AG08396 (cell line): ENCODE data around the gene CRYGA.
"Not testable (repeated sequence)": the region's sequence is repeated elsewhere in the genome, so short reads cannot be mapped to it uniquely, and the experiment has no call there.

ENCODE experiments used
- DNase-seq: peaks from one replicate; pipeline ENCODE4 v3.0.0; 2012; ENCODE audit warnings: low spot score, mixed read lengths

The CRYGA gene

GRCh38 chr2:208164951-208165755 lies 1.8 kb upstream of the CRYGA start:
- no peak for DNase-seq

- DNase-seq, result no peak
These were observed 7.0 kb downstream of the CRYGA start for GRCh38 chr2:208156439-208156838.

GRCh38 chr2:208153156-208153555 lies 10.2 kb downstream of the CRYGA start:
- DNase-seq, result no peak

GRCh38 chr2:208150956-208151355 lies 12.4 kb downstream of the CRYGA start:
- DNase-seq, result no peak

- no peak for DNase-seq
These were observed 13.3 kb downstream of the CRYGA start for GRCh38 chr2:208150094-208150493.

- no peak for DNase-seq
These were observed 14.6 kb downstream of the CRYGA start for GRCh38 chr2:208148803-208149202.

- no peak for DNase-seq
These were observed 15.6 kb downstream of the CRYGA start for GRCh38 chr2:208147759-208148158.

GRCh38 chr2:208147008-208147407 lies 16.4 kb downstream of the CRYGA start:
- no peak for DNase-seq

- no peak for DNase-seq
These were observed 17.4 kb downstream of the CRYGA start, which contains the start of gene CRYGB for GRCh38 chr2:208146006-208146405. Gene CRYGB (minus strand): TSS chr2:208146158. CDS start chr2:208146120, 38 bp downstream.

- DNase-seq, result no peak
These were observed 20.2 kb downstream of the CRYGA start for GRCh38 chr2:208142925-208143799.

GRCh38 chr2:208142240-208142924 lies 21.0 kb downstream of the CRYGA start:
- DNase-seq, result no peak

GRCh38 chr2:208139447-208139846 lies 23.9 kb downstream of the CRYGA start:
- no peak for DNase-seq

- DNase-seq, result not testable (repeated sequence)
These were observed 25.1 kb downstream of the CRYGA start for GRCh38 chr2:208138334-208138733.

GRCh38 chr2:208136716-208137094 lies 26.7 kb downstream of the CRYGA start:
- no peak for DNase-seq

GRCh38 chr2:208135794-208136715 lies 27.3 kb downstream of the CRYGA start:
- DNase-seq, result no peak

- DNase-seq, result no peak
These were observed 28.3 kb downstream of the CRYGA start for GRCh38 chr2:208134928-208135586.

GRCh38 chr2:208130712-208131110 lies 32.7 kb downstream of the CRYGA start:
- no peak for DNase-seq

- no peak for DNase-seq
These were observed 33.4 kb downstream of the CRYGA start, which contains the start of gene CRYGC for GRCh38 chr2:208129744-208130711. Gene CRYGC (minus strand): TSS chr2:208129828. CDS start chr2:208129792, 36 bp downstream.

- DNase-seq, result no peak
These were observed 35.3 kb downstream of the CRYGA start for GRCh38 chr2:208128136-208128535.
